HG03354 (cell line): ENCODE results near the gene ANAPC2.

Source experiments
- ATAC-seq: cut with Tn5 transposase; IDR thresholded peaks from one replicate; pipeline ENCODE4 v1.9.1; 2021; ENCODE audit warnings: mild to moderate bottlenecking; ENCODE audit not compliant: unreplicated experiment, poor library complexity, severe bottlenecking

ANAPC2 gene

DNA sequence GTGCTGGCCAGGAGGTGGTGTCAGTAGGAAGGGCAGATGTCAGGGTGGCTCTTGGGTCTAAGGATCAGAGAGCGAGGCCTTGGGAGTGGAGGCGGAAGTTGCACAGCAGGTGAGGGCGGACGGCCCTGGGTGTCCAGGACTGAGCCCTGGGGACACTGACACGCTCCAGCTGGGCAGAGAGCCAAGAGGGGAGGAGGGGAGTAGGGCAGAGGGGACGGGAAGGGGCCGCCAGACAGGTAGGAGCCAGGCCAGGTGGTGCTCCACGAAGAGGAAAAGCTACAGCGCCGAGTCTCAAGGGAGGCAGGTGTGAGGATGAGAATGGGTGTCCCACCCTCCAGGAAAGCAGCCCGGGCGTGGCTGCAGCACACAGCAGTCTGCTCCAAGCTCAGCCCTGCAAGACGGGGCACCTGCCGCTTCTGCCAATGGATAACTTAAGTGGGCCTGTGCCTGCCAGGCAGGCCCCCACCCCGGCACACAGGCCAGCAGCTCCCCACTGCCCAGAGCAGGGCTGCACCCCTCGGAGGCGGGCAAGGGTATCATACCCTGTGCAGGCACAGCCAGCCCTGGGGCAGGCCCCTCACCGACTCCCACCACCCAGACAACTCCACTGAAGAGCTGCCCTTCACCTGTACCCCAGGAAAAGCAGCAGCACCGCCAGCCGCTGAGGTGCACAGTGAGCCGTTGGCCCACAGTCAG lies 7.3 kb upstream of the ANAPC2 start:
- ATAC-seq = no peak

DNA sequence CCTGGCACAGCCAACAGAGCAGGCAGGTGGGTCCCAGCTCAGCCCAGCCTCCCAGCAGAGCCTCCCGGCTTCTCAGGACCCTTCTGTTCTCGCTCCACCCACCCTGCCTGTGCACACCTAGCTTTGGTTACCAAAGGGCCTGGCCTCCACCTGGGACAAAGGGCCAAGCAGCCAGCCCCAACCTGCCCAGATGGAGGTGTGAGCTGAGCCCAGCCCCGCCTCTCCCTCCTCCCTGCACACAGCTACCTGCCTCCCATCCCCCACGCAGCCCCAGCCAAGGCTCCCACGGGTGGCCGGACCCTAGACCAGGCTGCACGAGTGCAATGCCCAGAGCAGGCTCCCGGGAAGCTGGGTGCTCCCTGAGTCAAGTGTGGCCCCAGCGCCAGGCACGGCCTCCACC lies 6.5 kb upstream of the ANAPC2 start:
- no peak for ATAC-seq

DNA sequence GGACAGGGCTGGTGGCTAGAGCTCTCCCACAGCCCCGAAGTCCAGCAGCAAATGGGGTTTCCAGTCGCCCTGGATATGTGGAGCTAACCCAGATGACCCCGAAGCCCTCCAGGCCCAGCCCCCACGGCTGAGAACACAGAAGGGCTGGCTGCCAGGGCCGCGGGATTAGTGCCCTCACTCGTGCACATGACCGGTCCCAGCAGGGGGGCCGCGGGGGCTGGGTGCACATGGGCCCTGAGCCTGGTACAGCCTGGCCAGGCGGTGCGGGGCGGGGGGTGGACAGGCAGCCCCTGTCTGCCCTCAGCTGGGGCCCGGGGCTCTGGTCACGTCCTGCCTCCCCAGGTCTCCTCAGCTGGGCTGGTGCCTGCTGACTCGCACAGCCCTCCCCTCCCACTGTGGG lies 6.0 kb upstream of the ANAPC2 start:
- no peak for ATAC-seq

DNA sequence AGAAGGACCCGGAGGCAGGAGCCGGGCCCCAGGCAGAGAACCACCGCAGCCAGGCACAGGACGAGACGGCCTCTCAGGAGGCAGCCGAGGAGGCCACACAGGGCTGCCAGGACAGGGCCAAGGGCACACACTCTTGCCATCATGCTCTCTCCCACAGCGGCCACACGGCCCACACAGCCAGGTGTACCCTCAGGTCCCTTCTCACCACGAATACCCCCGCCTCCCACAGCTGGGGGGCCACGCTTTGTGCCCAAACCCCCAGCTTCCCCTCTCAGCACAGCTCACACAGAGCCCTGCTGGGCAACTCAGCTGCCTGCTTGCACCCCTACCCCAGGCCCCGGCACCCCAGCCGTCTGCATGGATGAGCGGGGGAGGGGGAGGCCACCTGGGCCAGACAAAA lies 5.4 kb upstream of the ANAPC2 start:
- no peak for ATAC-seq

DNA sequence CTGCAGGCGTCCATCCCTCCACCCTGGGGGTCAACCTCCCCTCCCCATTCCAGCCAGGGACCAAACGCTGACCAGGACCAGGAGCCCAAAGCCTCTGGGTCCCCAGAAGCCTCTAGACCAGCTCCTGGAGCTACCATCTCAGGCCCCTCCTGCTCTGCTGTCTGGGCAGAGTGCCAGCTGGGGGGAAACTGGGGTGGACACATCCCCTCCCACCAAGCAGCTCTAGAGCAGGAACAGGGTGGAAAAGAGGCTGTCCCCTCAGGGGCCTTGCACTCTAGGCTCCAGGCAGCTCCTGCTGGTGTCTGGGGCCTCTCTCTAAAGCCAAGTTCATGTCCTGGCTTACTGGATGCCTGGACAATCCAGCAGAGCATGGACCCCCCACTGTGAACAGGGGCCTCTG lies 4.5 kb upstream of the ANAPC2 start:
- ATAC-seq = no peak

DNA sequence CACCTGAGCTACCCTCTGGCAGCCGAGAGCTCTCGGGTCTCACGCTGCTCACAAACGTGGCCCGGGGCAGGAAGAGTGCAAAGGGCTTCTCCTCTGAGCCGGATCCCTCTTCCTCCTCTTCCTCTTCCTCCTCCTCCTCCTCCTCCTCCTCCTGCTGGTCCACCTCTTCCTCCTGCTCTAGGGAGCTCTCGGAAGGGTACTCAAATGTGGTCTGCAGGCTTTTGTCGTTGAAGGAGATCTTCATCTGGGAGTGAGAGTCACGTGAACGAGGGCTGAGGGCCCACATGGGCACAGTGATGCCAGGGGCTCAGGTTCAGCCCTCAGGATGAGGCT lies 4.1 kb upstream of the ANAPC2 start:
- no peak for ATAC-seq

DNA sequence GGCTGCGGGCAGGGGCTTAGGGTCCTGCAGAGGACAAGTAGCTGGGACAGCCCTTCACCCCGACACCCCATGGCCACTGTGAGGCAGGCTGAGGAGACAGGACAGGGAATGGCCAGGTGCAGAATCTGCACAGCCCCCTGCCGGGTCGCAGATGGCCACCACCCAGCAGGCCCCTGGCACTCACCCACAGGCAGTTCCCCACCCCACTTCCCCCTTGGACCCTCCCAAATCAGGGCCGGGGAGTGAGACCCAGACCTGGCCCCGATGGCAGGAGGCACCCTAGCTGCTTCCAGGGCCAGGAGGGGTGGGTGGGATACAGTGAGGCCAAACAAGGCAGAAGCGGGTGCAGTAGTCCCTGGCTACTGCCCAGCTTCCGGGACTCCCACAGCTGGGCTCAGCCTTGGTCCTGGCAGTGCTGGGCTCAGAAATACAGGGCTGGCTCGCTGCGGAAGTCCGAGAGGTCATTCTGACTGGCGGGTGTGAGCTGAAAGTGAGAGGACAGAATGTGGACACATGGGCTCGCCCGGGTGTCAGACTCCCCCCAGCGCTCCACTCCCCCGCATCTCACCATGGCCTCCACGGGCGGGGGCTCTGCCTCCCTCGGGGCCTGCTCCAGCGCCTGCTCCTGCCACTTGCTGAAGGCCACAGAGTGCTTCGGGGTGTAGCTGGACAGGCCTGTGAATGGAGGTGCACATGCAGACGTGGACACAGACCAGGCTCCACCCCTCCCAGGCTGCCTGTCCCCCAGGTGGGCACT lies 3.5 kb upstream of the ANAPC2 start:
- ATAC-seq = no peak

DNA sequence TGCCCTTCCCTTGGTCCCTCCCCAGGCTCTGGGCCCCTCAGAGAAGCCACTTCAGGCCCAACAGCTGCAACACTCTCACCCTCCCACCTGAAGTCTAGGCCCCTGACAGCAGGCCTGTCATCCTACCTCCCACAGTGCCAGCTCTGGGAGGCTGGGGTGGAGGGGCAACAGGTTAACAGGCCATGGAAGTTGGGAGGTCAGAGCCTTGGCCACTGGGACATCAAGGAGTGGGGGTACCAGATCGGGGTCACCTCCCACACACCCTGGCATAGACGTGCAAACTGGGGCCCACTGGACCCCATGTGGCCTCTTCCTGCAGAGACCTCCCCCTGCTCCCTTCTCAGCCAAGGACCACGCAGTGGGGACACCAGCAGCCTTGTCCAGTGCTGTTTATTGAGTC lies 2.9 kb upstream of the ANAPC2 start:
- no peak for ATAC-seq

DNA sequence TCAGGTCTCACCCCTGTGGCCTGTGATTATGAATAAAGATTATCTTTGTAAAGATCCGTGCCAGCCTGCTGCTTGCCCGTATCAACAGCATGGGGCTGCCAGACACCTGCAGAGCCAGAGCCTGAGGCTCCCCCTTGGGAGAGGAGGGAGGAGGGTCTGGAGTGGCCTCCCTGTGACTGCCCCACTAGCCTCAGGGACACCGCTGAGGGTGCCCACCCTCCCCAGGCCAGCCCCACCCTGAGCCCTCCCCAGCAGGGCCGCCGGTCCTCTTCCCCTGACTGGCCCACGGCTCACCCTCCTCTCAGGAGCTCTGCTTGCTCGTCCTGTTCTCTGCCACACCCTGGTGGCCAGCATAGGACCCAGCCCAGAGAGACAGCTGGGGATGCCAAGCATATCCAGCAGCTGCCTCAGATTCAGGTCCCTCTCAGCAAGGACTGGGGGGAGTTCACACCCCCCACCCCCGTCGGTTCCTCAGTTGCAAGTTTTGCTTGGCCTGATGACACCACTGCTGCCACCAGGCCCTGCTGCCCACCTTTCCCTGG lies 2.0 kb upstream of the ANAPC2 start:
- ATAC-seq = no peak

DNA sequence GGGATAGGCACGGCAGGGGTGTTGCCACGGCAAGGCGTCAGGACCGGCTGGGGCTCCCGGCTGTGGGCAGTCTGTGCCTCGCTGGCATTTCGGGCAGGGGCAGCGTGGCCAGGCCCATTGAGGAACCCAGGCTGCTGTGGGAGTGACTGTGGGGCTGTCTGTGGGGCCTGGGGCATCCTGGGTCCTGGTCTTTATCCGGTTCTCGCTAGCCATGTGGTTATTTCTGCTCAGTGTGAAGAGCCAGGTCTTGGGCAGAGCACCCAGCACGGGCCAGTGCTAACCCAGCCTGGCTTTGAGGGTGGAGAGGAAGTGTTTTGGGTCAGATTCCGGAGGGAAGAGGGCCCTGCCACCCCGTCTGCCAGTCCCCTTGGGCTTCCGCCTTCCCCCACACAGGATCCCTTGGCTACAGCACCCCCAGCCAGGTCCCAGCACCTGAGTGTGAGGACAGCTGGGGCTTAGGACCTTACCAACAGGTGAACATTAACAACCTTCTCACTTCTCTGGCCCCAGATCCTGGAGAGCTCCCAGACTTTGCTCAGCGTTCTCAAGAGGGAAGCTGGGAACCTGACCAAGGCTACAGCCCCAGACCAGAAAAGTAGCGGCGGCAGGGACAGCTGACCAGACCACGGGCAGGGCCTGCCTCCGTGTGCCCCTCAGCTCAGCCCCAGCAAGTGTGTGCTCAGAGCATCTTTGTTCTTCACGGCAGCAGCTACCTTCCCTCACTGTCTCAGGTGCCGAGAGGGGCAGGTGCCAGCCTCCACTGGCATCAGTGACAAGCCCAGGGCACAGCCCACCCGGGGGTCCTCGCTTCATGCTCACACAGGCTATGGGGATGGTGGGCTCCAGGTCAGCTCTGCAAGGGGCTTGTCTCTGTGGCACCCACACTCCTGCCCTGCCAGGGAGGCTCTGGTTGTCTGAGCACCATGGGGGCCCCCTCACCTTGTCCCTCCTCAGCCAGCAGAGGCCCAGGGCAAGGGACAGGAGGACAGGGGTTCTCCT lies 1.2 kb upstream of the ANAPC2 start:
- ATAC-seq = no peak

DNA sequence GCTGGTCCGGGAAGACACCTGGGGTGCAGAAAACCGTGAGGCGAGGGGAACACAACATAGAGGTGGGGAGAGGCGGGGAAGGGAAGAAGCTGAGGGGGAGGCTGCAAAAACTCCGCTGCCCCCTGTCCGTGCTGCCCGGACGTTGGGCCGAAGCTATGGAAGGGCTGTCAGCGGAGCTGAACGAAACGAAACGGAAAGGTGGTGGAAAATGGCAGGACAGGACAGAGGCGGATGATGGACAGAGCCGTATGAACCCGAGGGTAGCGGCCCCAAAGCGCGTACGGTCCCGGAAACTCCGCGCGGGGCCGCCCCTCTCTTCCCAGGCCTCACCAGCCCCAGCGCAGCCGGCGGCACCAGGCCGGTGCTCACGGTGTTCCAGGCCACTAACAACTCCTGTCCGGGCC lies 272 bp downstream of the ANAPC2 start:
- no peak for ATAC-seq

DNA sequence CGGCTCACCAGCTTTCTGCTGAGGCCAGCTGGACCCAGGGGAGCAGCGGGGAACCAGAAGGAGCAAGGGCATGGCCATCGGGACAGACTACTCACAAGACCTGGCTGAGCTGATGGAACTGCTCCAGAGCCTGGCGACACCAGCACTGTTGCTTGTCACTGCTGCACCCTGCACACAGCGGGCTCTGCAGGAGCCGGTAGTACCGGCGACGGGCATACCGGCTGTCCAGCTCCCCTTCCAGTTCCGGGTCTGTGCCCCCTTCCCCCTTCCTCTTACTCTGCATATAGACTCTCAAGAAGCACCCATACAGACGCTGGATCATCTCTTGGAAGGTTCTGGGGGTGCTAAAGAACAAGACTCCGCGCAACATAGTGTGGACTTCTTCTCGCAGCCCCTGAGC lies 974 bp downstream of the ANAPC2 start:
- ATAC-seq = no peak

DNA sequence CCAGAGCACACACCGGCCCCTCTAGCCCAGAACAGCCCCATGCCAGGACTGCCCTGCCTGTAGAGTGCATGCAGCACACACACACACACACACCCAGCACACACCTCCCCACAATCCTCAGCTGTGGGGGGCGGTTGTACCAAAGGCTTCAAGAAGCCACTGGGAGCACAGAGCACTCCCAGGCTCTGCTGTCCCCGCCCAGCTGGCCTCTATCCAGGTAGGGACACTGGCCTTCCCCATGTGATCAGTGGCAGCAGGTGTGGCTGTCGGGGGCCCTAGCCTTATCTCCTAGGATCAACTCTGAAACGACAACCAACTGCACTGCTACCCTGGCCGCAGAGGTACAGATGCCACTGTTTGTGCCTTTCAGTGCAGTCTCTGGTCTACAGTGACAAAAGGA lies 2.0 kb downstream of the ANAPC2 start:
- no peak for ATAC-seq

DNA sequence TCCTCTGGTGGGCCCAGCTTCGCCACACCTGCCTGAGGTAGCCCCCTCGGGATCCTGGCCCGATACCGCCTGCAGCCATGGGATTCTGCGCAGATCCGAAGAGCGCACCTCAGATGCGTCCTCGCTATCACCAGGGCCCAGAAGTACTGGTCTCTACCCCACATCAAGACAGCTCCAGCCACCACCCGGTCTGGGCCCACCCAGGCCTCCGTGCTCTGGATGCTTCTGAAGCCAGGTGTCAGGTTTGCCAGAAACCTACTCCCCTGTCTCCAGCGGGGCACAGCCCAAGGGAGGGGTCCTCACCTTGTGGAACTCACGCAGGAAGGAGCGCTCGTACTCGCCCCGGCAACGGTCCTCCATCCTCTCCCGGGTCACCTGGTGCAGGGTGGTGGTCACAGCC lies 2.4 kb downstream of the ANAPC2 start:
- no peak for ATAC-seq

DNA sequence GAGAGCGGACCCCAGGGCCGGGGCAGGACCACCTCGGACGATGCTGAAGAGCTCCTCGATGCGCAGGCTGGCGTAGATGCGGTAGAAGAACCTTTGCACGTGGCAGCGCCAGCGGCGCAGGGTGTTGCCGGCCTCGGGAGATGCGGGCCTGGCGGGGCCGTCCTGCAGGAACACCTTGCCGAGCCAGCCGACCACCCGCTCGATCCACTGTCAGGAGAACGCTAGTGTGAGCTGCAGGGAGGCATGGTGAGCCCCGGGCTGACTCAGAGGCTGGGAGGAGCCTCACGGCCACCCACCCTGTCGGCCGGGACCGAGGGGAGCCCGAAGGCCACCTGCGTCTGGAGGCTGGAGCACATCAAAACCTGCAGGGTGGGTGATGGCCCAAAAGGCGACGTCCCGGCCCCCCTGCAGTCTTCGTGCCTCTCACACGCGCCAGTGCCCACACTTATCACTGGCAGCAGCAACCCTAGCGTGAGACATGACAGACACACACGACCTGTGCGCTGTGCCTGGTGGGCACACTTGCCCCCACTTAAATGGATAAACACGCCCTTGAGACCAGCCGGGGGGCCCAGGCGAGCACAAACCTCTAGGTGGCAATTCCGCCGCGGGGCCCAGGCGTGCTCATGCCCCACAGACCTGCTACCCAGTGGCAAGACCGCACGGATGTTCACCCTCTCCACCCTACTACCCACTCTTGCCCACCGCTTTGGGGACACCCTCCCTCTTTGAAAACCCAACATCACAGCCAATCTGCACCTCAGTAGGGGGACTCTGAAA lies 3.3 kb downstream of the ANAPC2 start:
- ATAC-seq = no peak

DNA sequence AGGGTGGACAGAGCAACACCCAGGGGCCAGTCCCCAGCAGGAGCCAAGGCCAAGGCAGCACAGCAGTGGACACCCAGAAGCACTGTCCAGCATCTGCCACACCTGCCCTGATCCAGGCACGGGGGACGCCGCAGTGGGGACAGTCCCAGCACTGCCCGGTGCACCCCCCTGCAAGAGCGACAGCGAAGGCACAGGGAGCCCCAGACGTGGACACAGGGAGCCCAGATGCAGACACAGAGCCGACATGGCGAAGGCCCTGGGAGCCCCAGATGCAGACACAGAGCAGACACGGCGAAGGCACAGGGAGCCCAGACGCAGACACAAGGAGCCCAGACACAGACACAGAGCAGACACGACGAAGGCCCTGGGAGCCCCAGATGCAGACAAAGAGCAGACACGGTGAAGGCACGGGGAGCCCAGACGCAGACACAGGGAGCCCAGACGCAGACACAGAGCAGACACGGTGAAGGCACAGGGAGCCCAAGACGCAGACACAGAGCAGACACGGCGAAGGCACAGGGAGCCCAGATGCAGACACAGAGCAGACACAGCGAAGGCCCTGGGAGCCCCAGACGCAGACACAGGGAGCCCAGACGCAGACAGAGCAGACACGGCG lies 4.3 kb downstream of the ANAPC2 start:
- ATAC-seq = no peak

DNA sequence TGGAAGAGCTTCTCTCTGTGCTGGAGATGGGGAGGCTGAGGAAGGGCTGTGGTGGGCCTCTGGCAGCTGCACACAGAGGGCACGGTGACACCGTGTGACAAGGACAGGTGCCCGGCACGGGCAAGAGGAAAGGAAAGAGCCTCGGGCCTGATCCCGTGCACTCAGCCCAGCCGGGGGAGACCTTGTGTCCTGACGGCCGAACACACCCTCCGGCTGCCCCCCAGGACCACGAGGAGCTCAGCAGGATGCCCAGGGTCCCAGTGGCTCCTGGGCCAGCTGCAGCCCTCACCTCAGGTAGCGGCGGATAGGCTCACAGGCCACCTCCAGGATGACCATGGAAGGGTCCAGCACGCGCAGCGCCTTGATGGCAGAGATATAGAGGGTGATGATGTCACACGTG lies 5.5 kb downstream of the ANAPC2 start:
- ATAC-seq = no peak

DNA sequence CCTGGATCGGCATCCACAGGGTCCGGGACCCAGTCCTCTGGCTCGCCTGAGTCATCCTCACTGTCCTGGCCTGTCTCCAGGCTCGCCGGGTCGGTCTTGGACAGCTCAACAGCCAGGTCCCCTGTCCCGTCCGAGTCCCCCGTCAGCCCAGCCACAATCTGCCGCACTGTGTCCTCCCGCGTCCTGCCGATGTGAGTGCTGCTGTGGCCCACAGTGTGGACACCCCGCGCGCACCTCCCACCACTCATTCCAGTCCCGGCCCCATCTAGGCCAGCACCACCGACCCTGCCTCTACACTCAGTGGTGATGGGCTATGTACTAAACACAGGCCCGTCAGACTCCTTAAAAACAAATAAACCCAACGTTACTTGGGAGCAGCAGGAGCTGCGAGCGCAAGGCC lies 6.7 kb downstream of the ANAPC2 start:
- ATAC-seq = no peak

DNA sequence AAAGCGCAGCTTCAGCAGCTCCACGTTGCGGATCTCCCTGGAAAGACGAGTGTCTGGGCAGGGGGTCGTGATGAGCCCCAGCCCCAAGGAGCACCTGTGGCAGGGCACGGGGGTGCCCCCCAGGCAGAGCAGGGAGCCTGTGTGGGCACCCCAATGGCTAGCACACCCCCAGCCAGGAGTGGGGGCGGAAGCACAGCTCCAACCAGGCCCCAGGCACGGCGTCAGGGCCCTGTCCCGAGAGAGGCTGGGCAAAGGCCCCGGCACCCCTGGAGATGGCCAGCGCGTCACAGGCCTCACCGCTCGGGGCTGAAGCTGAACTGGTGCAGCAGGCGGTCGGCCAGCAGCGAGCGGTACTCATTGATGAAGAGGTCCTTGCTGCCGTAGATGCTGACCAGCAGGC lies 7.9 kb downstream of the ANAPC2 start:
- no peak for ATAC-seq
